GM19239 (cell line): Measurements from ENCODE around the gene DNLZ.
"Not testable (repeated sequence)": the region's sequence is repeated elsewhere in the genome, so short reads cannot be mapped to it uniquely, and the experiment has no call there.

Experiments
- DNase-seq: peaks from one replicate; pipeline ENCODE4 v3.0.0; 2011; ENCODE audit warnings: low spot score; ENCODE audit not compliant: insufficient read length
- FAIRE-seq: peaks from 2 replicates; lab custom pipeline; 2011; peaks lifted over from hg19 to GRCh38; lab: Jason Lieb, UNC

DNLZ gene

GRCh38 chr9:136363949-136364748 is 605 bp upstream of the DNLZ start:
- no peak for FAIRE-seq
- no peak for DNase-seq

GRCh38 chr9:136362450-136362784 is 1.1 kb downstream of the DNLZ start:
- no peak for DNase-seq
- FAIRE-seq: no peak

- no peak for FAIRE-seq
- no peak for DNase-seq
Observed at GRCh38 chr9:136361754-136362449, 1.6 kb downstream of the DNLZ start.

GRCh38 chr9:136361047-136361753 is 2.3 kb downstream of the DNLZ start:
- FAIRE-seq (no peak), DNase-seq (no peak)

GRCh38 chr9:136359774-136360718 is 3.5 kb downstream of the DNLZ start:
- no peak for DNase-seq
- FAIRE-seq: no peak

GRCh38 chr9:136358888-136359287 is 4.7 kb downstream of the DNLZ start:
- DNase-seq (no peak), FAIRE-seq (no peak)

- DNase-seq: no peak
- FAIRE-seq: no peak
Observed at GRCh38 chr9:136358016-136358415, 5.5 kb downstream of the DNLZ start.

- no peak for DNase-seq
- FAIRE-seq: no peak
Observed at GRCh38 chr9:136357202-136357725, 6.3 kb downstream of the DNLZ start.

- DNase-seq (no peak), FAIRE-seq (no peak)
Observed at GRCh38 chr9:136355616-136356557, 7.7 kb downstream of the DNLZ start.

GRCh38 chr9:136354592-136355085 is 8.9 kb downstream of the DNLZ start:
- no peak for DNase-seq
- FAIRE-seq: no peak

- DNase-seq (no peak), FAIRE-seq (no peak)
Observed at GRCh38 chr9:136353757-136354488, 9.6 kb downstream of the DNLZ start.

- FAIRE-seq (no peak), DNase-seq (no peak)
Observed at GRCh38 chr9:136353088-136353487, 10.5 kb downstream of the DNLZ start.

GRCh38 chr9:136352682-136353081 is 10.9 kb downstream of the DNLZ start:
- DNase-seq: no peak

GRCh38 chr9:136351868-136352267 is 11.7 kb downstream of the DNLZ start:
- not testable (repeated sequence) for DNase-seq

More at GRCh38 chr9:136352682-136353081, 10.9 kb downstream of the DNLZ start:
- no peak for FAIRE-seq

GRCh38 chr9:136351252-136351800 is 12.2 kb downstream of the DNLZ start:
- FAIRE-seq (no peak), DNase-seq (no peak)

More at GRCh38 chr9:136351868-136352267, 11.7 kb downstream of the DNLZ start:
- not testable (repeated sequence) for FAIRE-seq

GRCh38 chr9:136349546-136349945 is 14.0 kb downstream of the DNLZ start:
- no peak for FAIRE-seq
- DNase-seq: no peak

GRCh38 chr9:136348691-136349090 is 14.9 kb downstream of the DNLZ start:
- DNase-seq (no peak), FAIRE-seq (no peak)
